Sigmoid colon (tissue), 4 donors: ENCODE results near the gene SOX10.

Experiments used
- CTCF ChIP-seq, 4 experiments: fragments of 450-650 bp in 3 of 4; fragments of 200-600 bp in 1 of 4; IDR thresholded peaks; one replicate each; pipeline ENCODE4 v1.5.1; 2016 to 2019; ENCODE audit warnings: antibody characterized with exemption in 4 of 4, mild to moderate bottlenecking in 3 of 4, moderate library complexity in 2 of 4
- EP300 ChIP-seq, 4 donors: sonication (generic); formaldehyde crosslinking; IDR thresholded peaks; one replicate each; pipeline ENCODE4 v1.6.1; 2017; ENCODE audit warnings: antibody characterized with exemption in 4 of 4
- POLR2A ChIP-seq, 2 donors: fragments of 450-650 bp; IDR thresholded peaks; one replicate each; pipeline ENCODE4 v1.6.1; 2016; ENCODE audit warnings: antibody characterized with exemption in 2 of 2, mild to moderate bottlenecking in 2 of 2, moderate library complexity in 2 of 2
- POLR2AphosphoS5 ChIP-seq, 4 donors: sonication (generic); formaldehyde crosslinking; IDR thresholded peaks; one replicate each; pipeline ENCODE4 v1.6.1; 2017; ENCODE audit warnings: antibody characterized with exemption in 4 of 4

- no peak for TF ChIP-seq CTCF (IDR thresholded peaks at IDR 0.05)
- no peak for TF ChIP-seq EP300 (IDR thresholded peaks at IDR 0.05)
- TF ChIP-seq POLR2AphosphoS5 (IDR thresholded peaks at IDR 0.05): no peak
- TF ChIP-seq POLR2A (IDR thresholded peaks at IDR 0.05): no peak
Measured at GRCh38 chr22:37926771-37927636, 57.4 kb downstream of the SOX10 start.
